OCI-LY3 (cell line): Measurements from ENCODE around the gene TSPAN16.

ENCODE experiments used
- H2AFZ ChIP-seq: fragments of 200-600, 300-600 bp; shearing (Covaris generic); 2 replicates; pipeline ENCODE4 v1.6.0; 2014; ENCODE audit warnings: antibody characterized with exemption, low read depth, low read length
- H3K27ac ChIP-seq: fragments of 200-600, 300-600 bp; sonication (generic); 2 replicates; pipeline ENCODE4 v1.5.1; 2014; ENCODE audit warnings: mild to moderate bottlenecking, low read length, moderate library complexity, mixed read lengths
- H3K27me3 ChIP-seq: fragments of 200-600, 300-600 bp; sonication (generic); 2 replicates; pipeline ENCODE4 v1.6.1; 2014; ENCODE audit warnings: low read depth, low read length, mixed read lengths
- H3K36me3 ChIP-seq: fragments of 200-600, 300-600 bp; sonication (generic); replicated peaks from 2 replicates; pipeline ENCODE3; 2014; ENCODE audit warnings: low read depth, low read length, mixed read lengths
- H3K4me1 ChIP-seq: fragments of 300-600, 200-600 bp; sonication (generic); 2 replicates; pipeline ENCODE4 v1.6.1; 2014; ENCODE audit warnings: low read length, mixed read lengths
- H3K4me2 ChIP-seq: fragments of 200-600, 300-600 bp; sonication (generic); 2 replicates; pipeline ENCODE4 v1.6.1; 2014; ENCODE audit warnings: low read length, mixed read lengths
- H3K4me3 ChIP-seq: fragments of 300-600, 200-600 bp; sonication (generic); 2 replicates; pipeline ENCODE4 v1.5.1; 2014; ENCODE audit warnings: antibody characterized with exemption, mild to moderate bottlenecking, low read length, moderate library complexity
- H3K79me2 ChIP-seq: fragments of 300-600, 200-600 bp; shearing (Covaris generic); 2 replicates; pipeline ENCODE4 v1.6.1; 2014; ENCODE audit warnings: mild to moderate bottlenecking, low read length, mixed read lengths
- H3K9ac ChIP-seq: fragments of 300-600, 200-600 bp; shearing (Covaris generic); 2 replicates; pipeline ENCODE4 v1.6.0; 2014; ENCODE audit warnings: mild to moderate bottlenecking, low read length, moderate library complexity
- H3K9me3 ChIP-seq: fragments of 200-600, 300-600 bp; shearing (Covaris generic); 2 replicates; pipeline ENCODE4 v1.6.1; 2014; ENCODE audit warnings: low read length, mixed read lengths; ENCODE audit not compliant: insufficient read depth
- H4K20me1 ChIP-seq: fragments of 200-600, 300-600 bp; sonication (generic); 2 replicates; pipeline ENCODE4 v1.6.1; 2016; ENCODE audit warnings: low read length, mixed read lengths; ENCODE audit not compliant: insufficient read depth
- CTCF ChIP-seq: fragments of 200-600, 300-600 bp; sonication (generic); IDR thresholded peaks from 2 replicates; pipeline ENCODE4 v1.5.1; 2014; ENCODE audit warnings: antibody characterized with exemption, low read length, low read depth
- EZH2phosphoT487 ChIP-seq: fragments of 200-600 bp; shearing (Covaris generic); IDR thresholded peaks from 2 replicates; pipeline ENCODE4 v1.6.1; 2018; ENCODE audit warnings: antibody characterized with exemption, mixed run types, low read depth

Gene TSPAN16

GRCh38 chr19:11335449-11336146 lies 39.6 kb downstream of the TSPAN16 start:
- H3K4me1 ChIP-seq = peaks cover 3% of the 10 kb centered on the region
- no peaks in the 10 kb centered on the region for H4K20me1 ChIP-seq
- no peak overlapping the region for H3K9ac ChIP-seq
- no peak for TF ChIP-seq EZH2phosphoT487
- no peak overlapping the region for H3K27ac ChIP-seq
- no peak overlapping the region for H3K4me3 ChIP-seq
- no peaks in the 10 kb centered on the region for H3K27me3 ChIP-seq
- no peaks in the 10 kb centered on the region for H3K9me3 ChIP-seq
- H3K36me3 ChIP-seq = peaks cover 9% of the 10 kb centered on the region
- no peak overlapping the region for H2AFZ ChIP-seq
- no peaks in the 10 kb centered on the region for H3K79me2 ChIP-seq
- H3K4me2 ChIP-seq = no peak overlapping the region

- H3K4me2 ChIP-seq = no peak overlapping the region
Observed at GRCh38 chr19:11337080-11337479, 41.1 kb downstream of the TSPAN16 start.

GRCh38 chr19:11338121-11338520 lies 42.2 kb downstream of the TSPAN16 start:
- Histone ChIP-seq H3K36me3 (peaks cover 14% of the 10 kb centered on the region), H4K20me1 (no peaks in the 10 kb centered on the region), H3K27me3 (no peaks in the 10 kb centered on the region), H3K4me2 (no peak overlapping the region), H3K79me2 (no peaks in the 10 kb centered on the region), H3K9me3 (no peaks in the 10 kb centered on the region), H2AFZ (no peak overlapping the region), H3K27ac (no peak overlapping the region), H3K4me1 (peaks cover 3% of the 10 kb centered on the region), H3K9ac (no peak overlapping the region), H3K4me3 (no peak overlapping the region)
- TF ChIP-seq CTCF (no peak), EZH2phosphoT487 (no peak)

More at GRCh38 chr19:11337080-11337479, 41.1 kb downstream of the TSPAN16 start:
- Histone ChIP-seq H3K27ac (no peak overlapping the region), H3K9me3 (no peaks in the 10 kb centered on the region), H2AFZ (no peak overlapping the region), H3K79me2 (no peaks in the 10 kb centered on the region), H3K4me3 (no peak overlapping the region), H3K27me3 (no peaks in the 10 kb centered on the region), H3K9ac (no peak overlapping the region), H3K36me3 (peaks cover 16% of the 10 kb centered on the region), H4K20me1 (no peaks in the 10 kb centered on the region), H3K4me1 (peaks cover 3% of the 10 kb centered on the region)
- TF ChIP-seq EZH2phosphoT487 = no peak
- TF ChIP-seq CTCF = no peak

GRCh38 chr19:11338569-11339253 lies 42.8 kb downstream of the TSPAN16 start:
- no peaks in the 10 kb centered on the region for H3K79me2 ChIP-seq
- H2AFZ ChIP-seq = peak overlapping the region; percentile 69; the same call in 1 of the 2 replicates
- H3K4me3 ChIP-seq = peak overlapping the region; percentile 82
- peak overlapping the region; percentile 76 for H3K4me2 ChIP-seq
- no peaks in the 10 kb centered on the region for H3K9me3 ChIP-seq
- no peaks in the 10 kb centered on the region for H4K20me1 ChIP-seq
- TF ChIP-seq EZH2phosphoT487 (no peak), CTCF (no peak)
- H3K4me1 ChIP-seq = peaks cover 3% of the 10 kb centered on the region
- H3K9ac ChIP-seq = peak overlapping the region; percentile 74
- no peak overlapping the region for H3K27ac ChIP-seq
- H3K36me3 ChIP-seq = peaks cover 14% of the 10 kb centered on the region
- no peaks in the 10 kb centered on the region for H3K27me3 ChIP-seq
